Skeletal muscle satellite cell (primary cell): ENCODE data around the gene MEFV.
"Not testable (repeated sequence)": the region's sequence is repeated elsewhere in the genome, so short reads cannot be mapped to it uniquely, and the experiment has no call there.

Experiments used
- H3K27me3 ChIP-seq: 2 replicates; pipeline ENCODE4 v1.7.0; 2013; ENCODE audit warnings: low read length; ENCODE audit not compliant: control insufficient read depth, insufficient read depth
- H3K36me3 ChIP-seq: 2 replicates; pipeline ENCODE4 v1.7.0; 2013; ENCODE audit warnings: mild to moderate bottlenecking, control low read depth, low read length; ENCODE audit not compliant: insufficient read depth
- H3K4me1 ChIP-seq: 2 replicates; pipeline ENCODE4 v1.7.0; 2013; ENCODE audit warnings: low read length; ENCODE audit not compliant: control insufficient read depth, insufficient read depth
- H3K4me2 ChIP-seq: 2 replicates; pipeline ENCODE4 v1.7.0; 2013; ENCODE audit warnings: mild to moderate bottlenecking, low read length
- H3K4me3 ChIP-seq: 2 replicates; pipeline ENCODE4 v1.7.0; 2013; ENCODE audit warnings: low read length
- H3K9ac ChIP-seq: 2 replicates; pipeline ENCODE4 v1.7.0; 2013; ENCODE audit warnings: mild to moderate bottlenecking, low read depth, low read length, moderate library complexity
- H3K9me3 ChIP-seq: replicated peaks from 2 replicates; pipeline ENCODE4 v1.7.0; 2013; ENCODE audit warnings: mild to moderate bottlenecking, control low read depth, low read length

The MEFV gene

GRCh38 chr16:3283543-3284447 lies 27.4 kb upstream of the MEFV start:
- no peaks in the 10 kb centered on the region for H3K27me3 ChIP-seq
- peak overlapping the region; percentile 92 for H3K4me3 ChIP-seq
- peaks cover 30% of the 10 kb centered on the region for H3K36me3 ChIP-seq
- H3K9me3 ChIP-seq, result no peaks in the 10 kb centered on the region
- H3K9ac ChIP-seq, result peak overlapping the region; percentile 98
- H3K4me1 ChIP-seq, result peaks cover 11% of the 10 kb centered on the region
- peak overlapping the region; percentile 95 for H3K4me2 ChIP-seq

- Histone ChIP-seq H3K4me2 (peak within 1 kb of the TSS; percentile 95), H3K9ac (peak within 1 kb of the TSS; percentile 98), H3K9me3 (no peaks in the 10 kb centered on the region), H3K36me3 (peaks cover 24% of the 10 kb centered on the region), H3K4me3 (peak within 1 kb of the TSS; percentile 92), H3K27me3 (no peaks in the 10 kb centered on the region), H3K4me1 (peaks cover 11% of the 10 kb centered on the region)
Observed at GRCh38 chr16:3282730-3283542, 26.5 kb upstream of the MEFV start, which contains the start of gene ZNF263. Gene ZNF263, plus strand, starts transcription at chr16:3283491. Its CDS starts 328 bp downstream, at chr16:3283819.

GRCh38 chr16:3282103-3282729 lies 25.8 kb upstream of the MEFV start:
- H3K4me3 ChIP-seq, result peak overlapping the region; percentile 92
- peak overlapping the region; percentile 98 for H3K9ac ChIP-seq
- peaks cover 20% of the 10 kb centered on the region for H3K36me3 ChIP-seq
- H3K9me3 ChIP-seq, result no peaks in the 10 kb centered on the region
- peak overlapping the region; percentile 95 for H3K4me2 ChIP-seq
- H3K4me1 ChIP-seq, result peaks cover 11% of the 10 kb centered on the region
- peaks cover 2% of the 10 kb centered on the region for H3K27me3 ChIP-seq

GRCh38 chr16:3281222-3281820 lies 24.9 kb upstream of the MEFV start:
- Histone ChIP-seq H3K9me3 (no peaks in the 10 kb centered on the region), H3K27me3 (peaks cover 9% of the 10 kb centered on the region), H3K36me3 (peaks cover 11% of the 10 kb centered on the region), H3K9ac (no peak overlapping the region), H3K4me1 (peaks cover 11% of the 10 kb centered on the region), H3K4me2 (peak overlapping the region; percentile 95), H3K4me3 (no peak overlapping the region)

- H3K4me1 ChIP-seq, result no peaks in the 10 kb centered on the region
- H3K4me3 ChIP-seq, result no peak overlapping the region
- H3K9ac ChIP-seq, result no peak overlapping the region
- H3K27me3 ChIP-seq, result peaks cover 9% of the 10 kb centered on the region
- H3K9me3 ChIP-seq, result no peaks in the 10 kb centered on the region
- H3K36me3 ChIP-seq, result no peaks in the 10 kb centered on the region
- no peak overlapping the region for H3K4me2 ChIP-seq
Observed at GRCh38 chr16:3276679-3277078, 20.2 kb upstream of the MEFV start.

GRCh38 chr16:3274947-3275346 lies 18.5 kb upstream of the MEFV start:
- Histone ChIP-seq H3K4me1 (no peaks in the 10 kb centered on the region), H3K9ac (no peak overlapping the region), H3K27me3 (peaks cover 9% of the 10 kb centered on the region)

GRCh38 chr16:3274490-3274889 lies 18.1 kb upstream of the MEFV start:
- Histone ChIP-seq H3K27me3 (peaks cover 9% of the 10 kb centered on the region), H3K4me3 (no peak overlapping the region), H3K36me3 (no peaks in the 10 kb centered on the region), H3K4me1 (no peaks in the 10 kb centered on the region), H3K4me2 (no peak overlapping the region), H3K9me3 (no peaks in the 10 kb centered on the region), H3K9ac (no peak overlapping the region)

More at GRCh38 chr16:3274947-3275346, 18.5 kb upstream of the MEFV start:
- Histone ChIP-seq H3K36me3 (no peaks in the 10 kb centered on the region), H3K4me2 (no peak overlapping the region), H3K9me3 (no peaks in the 10 kb centered on the region), H3K4me3 (no peak overlapping the region)

- not testable (repeated sequence) for H3K4me3 ChIP-seq, H3K36me3 ChIP-seq, H3K27me3 ChIP-seq, H3K4me2 ChIP-seq, H3K9me3 ChIP-seq, H3K4me1 ChIP-seq, H3K9ac ChIP-seq
Observed at GRCh38 chr16:3271281-3271680, 14.8 kb upstream of the MEFV start.

GRCh38 chr16:3270718-3271117 lies 14.3 kb upstream of the MEFV start:
- H3K9me3 ChIP-seq, H3K4me2 ChIP-seq, H3K4me3 ChIP-seq, H3K9ac ChIP-seq, H3K36me3 ChIP-seq, H3K4me1 ChIP-seq, H3K27me3 ChIP-seq: not testable (repeated sequence)

GRCh38 chr16:3268294-3268693 lies 11.9 kb upstream of the MEFV start:
- H3K9ac ChIP-seq, result no peak overlapping the region
- no peaks in the 10 kb centered on the region for H3K36me3 ChIP-seq
- H3K9me3 ChIP-seq, result no peaks in the 10 kb centered on the region
- no peak overlapping the region for H3K4me3 ChIP-seq
- H3K27me3 ChIP-seq, result no peaks in the 10 kb centered on the region
- H3K4me1 ChIP-seq, result peaks cover 6% of the 10 kb centered on the region
- H3K4me2 ChIP-seq, result no peak overlapping the region
